Uterus (tissue), 2 donors: Measurements from ENCODE around the gene ZBTB7C.

Experiments
- CTCF ChIP-seq, 4 experiments: fragments of 200-600 bp in 2 of 4; fragments of 450-650 bp in 2 of 4; sonication (generic) in 2 of 4; IDR thresholded peaks; one replicate each; pipeline ENCODE4 v1.5.1; 2016 to 2019; ENCODE audit warnings: antibody characterized with exemption in 4 of 4, mild to moderate bottlenecking in 2 of 4, moderate library complexity in 1 of 4
- POLR2A ChIP-seq, 2 donors: fragments of 450-650 bp; IDR thresholded peaks; one replicate each; pipeline ENCODE4 v1.6.1; 2016; ENCODE audit warnings: antibody characterized with exemption in 2 of 2, mild to moderate bottlenecking in 1 of 2, moderate library complexity in 1 of 2

GRCh38 chr18:48338915-48339314 is 70.3 kb downstream of the ZBTB7C start:
- TF ChIP-seq POLR2A (IDR thresholded peaks at IDR 0.05), result no peak
- no peak for TF ChIP-seq CTCF (IDR thresholded peaks at IDR 0.05)
